ENCODE results near the gene PTGDS. TPM values are rescaled to one million over a fixed set of nuclear protein-coding genes. Genes with fewer than 3 reads are reported as not detected.
"Not testable (repeated sequence)": the region's sequence is repeated elsewhere in the genome, so short reads cannot be mapped to it uniquely, and the experiment has no call there.

Gene PTGDS
- total and polyA plus RNA-seq, 2 experiments from 2014 or later = 0.25 TPM; not detected in 1

DNA sequence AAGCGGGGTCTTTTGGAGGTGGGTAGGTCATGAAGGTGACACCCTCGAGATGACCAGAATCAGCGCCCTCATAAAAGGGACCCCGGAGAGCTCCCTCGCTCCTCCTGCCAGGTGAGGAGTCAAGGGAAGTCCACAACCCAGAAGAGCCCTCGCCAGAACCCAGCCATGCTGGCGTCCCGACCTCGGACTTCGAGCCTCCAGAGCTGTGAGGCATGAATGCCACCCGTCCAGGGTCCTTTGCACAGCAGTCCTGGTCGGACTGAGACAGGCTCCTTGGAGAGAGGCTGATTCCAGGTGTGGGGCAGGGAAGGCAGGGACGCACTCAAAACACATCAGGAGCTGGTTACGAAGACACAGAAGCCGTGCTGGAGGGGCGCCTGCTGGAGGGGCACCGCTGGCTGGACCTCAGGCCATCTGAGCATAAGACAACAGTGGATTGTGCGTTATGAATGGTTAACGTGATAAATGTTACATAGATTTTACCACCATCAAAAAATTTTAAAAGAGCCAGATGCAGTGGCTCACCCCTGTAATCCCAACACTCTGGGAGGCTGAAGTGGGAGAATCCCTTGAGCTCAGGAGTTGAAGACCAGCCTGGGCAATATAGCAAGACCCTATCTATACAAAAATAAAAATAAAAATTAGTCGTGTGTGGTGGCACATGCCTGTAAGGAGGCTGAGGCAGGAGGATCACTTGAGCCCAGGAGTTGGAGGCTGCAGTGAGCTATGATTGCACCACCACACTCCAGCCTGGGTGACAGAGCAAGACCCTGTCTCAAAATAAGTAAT is 24.7 kb downstream of the PTGDS start:
- H3K9ac ChIP-seq = no peak overlapping the region
- H3K27ac ChIP-seq = no peak overlapping the region
- TF ChIP-seq EZH2 (IDR thresholded peaks at IDR 0.05; ENCODE audit: insufficient read depth, poor library complexity, severe bottlenecking) (no peak), EZH2phosphoT487 (IDR thresholded peaks at IDR 0.05; ENCODE audit: insufficient read depth, low read depth) (no peak)
- H3K27me3 ChIP-seq (replicated peaks; ENCODE audit: insufficient read depth) = no peaks in the 10 kb centered on the region
- peaks cover 10% of the 10 kb centered on the region; the same call in 1 of the 2 replicates for H3F3A ChIP-seq (ENCODE audit: insufficient read depth)
- peaks cover 11% of the 10 kb centered on the region for H3K4me1 ChIP-seq (ENCODE audit: insufficient read depth)
- 64 to 66% methylated on average over 20 of the region's 20 CpGs for WGBS, 2 experiments (ENCODE audit: low coverage in 1 of 2, low lambda C conversion rate in 2 of 2, missing lambda C conversion rate in 2 of 2)
- no peaks in the 10 kb centered on the region for H3K9me3 ChIP-seq (ENCODE audit: low read depth)
- in situ Hi-C loops (cut with MboI) = no loop called here
- H3K9me2 ChIP-seq (ENCODE audit: insufficient read depth) = no peaks in the 10 kb centered on the region
- no peak overlapping the region for H3K4me3 ChIP-seq
- no peaks in the 10 kb centered on the region for H4K20me1 ChIP-seq (ENCODE audit: insufficient read depth)
- no peaks in the 10 kb centered on the region for H3K79me2 ChIP-seq (ENCODE audit: insufficient read depth)
- no peak overlapping the region for H2AFZ ChIP-seq
- no peak overlapping the region for H3K4me2 ChIP-seq (ENCODE audit: unreplicated experiment)
- DNase-seq = no peak
- no peaks in the 10 kb centered on the region for H3K36me3 ChIP-seq (ENCODE audit: low read depth)

DNA sequence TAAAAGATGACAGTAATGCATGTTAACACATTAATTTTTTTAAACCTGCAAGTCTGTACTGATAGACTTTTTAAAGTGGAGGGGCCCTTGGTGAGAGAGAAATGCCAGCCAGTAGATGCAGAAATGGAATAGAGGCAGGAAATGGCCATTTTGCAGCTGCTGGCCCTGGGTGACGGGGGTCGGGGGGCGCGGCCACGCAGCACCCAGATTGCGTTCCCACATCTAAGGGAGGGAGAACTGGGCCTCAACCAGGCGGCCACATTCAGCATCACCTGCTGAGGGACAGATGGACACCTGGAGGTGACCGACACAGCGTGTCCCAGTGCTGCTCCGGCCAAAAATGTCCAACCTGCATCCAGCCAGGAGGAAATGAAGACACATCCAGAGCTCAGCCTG is 25.3 kb downstream of the PTGDS start:
- TF ChIP-seq EZH2phosphoT487 (IDR thresholded peaks at IDR 0.05; ENCODE audit: insufficient read depth, low read depth) = no peak
- no peak for TF ChIP-seq EZH2 (IDR thresholded peaks at IDR 0.05; ENCODE audit: insufficient read depth, poor library complexity, severe bottlenecking)
- Histone ChIP-seq H4K20me1 (ENCODE audit: insufficient read depth) (no peaks in the 10 kb centered on the region), H3F3A (ENCODE audit: insufficient read depth) (peaks cover 10% of the 10 kb centered on the region; the same call in 1 of the 2 replicates), H3K9me3 (ENCODE audit: low read depth) (no peaks in the 10 kb centered on the region), H3K27ac (no peak overlapping the region), H3K4me2 (ENCODE audit: unreplicated experiment) (no peak overlapping the region), H3K36me3 (ENCODE audit: low read depth) (no peaks in the 10 kb centered on the region), H2AFZ (no peak overlapping the region), H3K4me1 (ENCODE audit: insufficient read depth) (peaks cover 11% of the 10 kb centered on the region), H3K79me2 (ENCODE audit: insufficient read depth) (no peaks in the 10 kb centered on the region), H3K9me2 (ENCODE audit: insufficient read depth) (no peaks in the 10 kb centered on the region), H3K4me3 (no peak overlapping the region), H3K27me3 (replicated peaks; ENCODE audit: insufficient read depth) (no peaks in the 10 kb centered on the region), H3K9ac (no peak overlapping the region)
- in situ Hi-C loops (cut with MboI) = no loop called here
- WGBS, 2 experiments (ENCODE audit: low coverage in 1 of 2, low lambda C conversion rate in 2 of 2, missing lambda C conversion rate in 2 of 2) = 82 to 86% methylated on average over 10 of the region's 10 CpGs
- DNase-seq = no peak

DNA sequence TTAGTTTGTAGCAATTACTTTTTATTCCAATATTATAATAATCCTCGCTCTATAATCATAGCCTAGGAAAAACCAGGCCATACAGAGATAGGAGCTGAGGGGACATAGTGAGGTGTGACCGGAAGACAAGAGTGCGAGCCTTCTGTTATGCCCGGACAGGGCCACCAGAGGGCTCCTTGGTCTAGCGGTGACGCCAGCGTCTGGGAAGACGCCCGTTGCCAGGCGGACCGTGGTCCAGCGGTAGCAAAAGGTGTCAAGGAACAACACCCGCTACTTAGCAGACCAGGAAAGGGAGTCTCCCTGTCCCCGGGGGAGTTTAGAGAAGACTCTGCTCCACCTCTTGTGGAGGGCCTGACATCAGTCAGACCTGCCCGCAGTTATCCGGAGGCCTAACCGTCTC is 27.0 kb downstream of the PTGDS start:
- in situ Hi-C loops (cut with MboI); H3K9me2 ChIP-seq (ENCODE audit: insufficient read depth); DNase-seq; H3K79me2 ChIP-seq (ENCODE audit: insufficient read depth); H4K20me1 ChIP-seq (ENCODE audit: insufficient read depth); H2AFZ ChIP-seq; H3K9me3 ChIP-seq (ENCODE audit: low read depth); H3F3A ChIP-seq (ENCODE audit: insufficient read depth); H3K9ac ChIP-seq; H3K27ac ChIP-seq; H3K4me3 ChIP-seq; H3K36me3 ChIP-seq (ENCODE audit: low read depth); H3K27me3 ChIP-seq (replicated peaks; ENCODE audit: insufficient read depth); H3K4me2 ChIP-seq (ENCODE audit: unreplicated experiment): not testable (repeated sequence)
- peaks cover 11% of the 10 kb centered on the region for H3K4me1 ChIP-seq (ENCODE audit: insufficient read depth)
- 33 to 36% methylated on average over 17 of the region's 17 CpGs for WGBS, 2 experiments (ENCODE audit: low coverage in 1 of 2, low lambda C conversion rate in 2 of 2, missing lambda C conversion rate in 2 of 2)

DNA sequence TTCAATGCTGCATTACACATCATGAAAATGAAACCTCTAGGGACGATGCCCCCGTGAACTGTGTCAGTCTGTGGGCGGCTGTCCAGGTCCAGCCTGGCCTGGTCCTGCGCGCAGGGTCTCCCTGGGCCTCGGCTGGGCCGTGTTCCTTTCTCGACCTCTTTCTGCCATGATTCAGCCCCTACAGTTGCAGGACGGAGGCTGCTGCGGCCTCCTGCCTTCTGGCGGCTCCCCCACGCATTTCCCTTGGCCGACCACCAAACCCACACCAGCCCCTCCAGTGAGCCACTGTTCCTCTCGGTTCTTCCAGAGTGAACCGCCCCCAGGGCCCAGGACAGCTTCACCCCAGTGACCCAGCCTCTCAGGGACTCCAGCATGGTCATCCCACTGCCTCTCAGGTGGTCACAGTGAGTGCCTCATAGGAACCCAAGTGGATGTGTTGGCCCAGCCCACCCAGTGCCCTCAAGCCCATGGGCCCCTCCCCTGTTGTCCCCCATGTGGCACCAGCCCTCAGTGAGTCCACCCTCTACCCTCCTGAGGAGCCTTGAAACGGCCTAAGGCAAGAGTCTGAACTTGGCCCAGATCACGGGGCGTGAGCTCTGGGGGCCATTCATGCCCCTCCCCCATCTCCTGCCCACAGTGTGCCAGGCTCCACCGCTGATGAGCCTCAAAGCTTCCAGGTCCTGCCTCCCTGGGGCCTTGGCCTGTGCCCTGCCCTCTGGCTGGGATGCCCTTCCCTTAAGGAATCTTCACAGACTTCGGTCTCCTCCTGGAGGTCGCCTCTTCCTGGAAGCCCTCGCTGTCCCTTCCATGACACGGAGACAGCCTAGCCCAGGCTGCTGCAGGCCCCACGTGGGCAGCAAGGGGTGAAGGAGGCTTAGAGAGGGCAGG is 29.1 kb downstream of the PTGDS start:
- Histone ChIP-seq H3K4me1 (ENCODE audit: insufficient read depth) (no peaks in the 10 kb centered on the region), H3K9ac (no peak overlapping the region), H4K20me1 (ENCODE audit: insufficient read depth) (no peaks in the 10 kb centered on the region), H3K9me2 (ENCODE audit: insufficient read depth) (no peaks in the 10 kb centered on the region), H3K27ac (no peak overlapping the region), H3K4me3 (no peak overlapping the region), H3K4me2 (ENCODE audit: unreplicated experiment) (no peak overlapping the region), H3K36me3 (ENCODE audit: low read depth) (no peaks in the 10 kb centered on the region), H2AFZ (no peak overlapping the region), H3F3A (ENCODE audit: insufficient read depth) (no peaks in the 10 kb centered on the region), H3K27me3 (replicated peaks; ENCODE audit: insufficient read depth) (no peaks in the 10 kb centered on the region), H3K79me2 (ENCODE audit: insufficient read depth) (no peaks in the 10 kb centered on the region), H3K9me3 (ENCODE audit: low read depth) (no peaks in the 10 kb centered on the region)
- 82 to 83% methylated on average over 21 to 24 of the region's 24 CpGs for WGBS, 2 experiments (ENCODE audit: low coverage in 1 of 2, low lambda C conversion rate in 2 of 2, missing lambda C conversion rate in 2 of 2)
- no peak for TF ChIP-seq EZH2 (IDR thresholded peaks at IDR 0.05; ENCODE audit: insufficient read depth, poor library complexity, severe bottlenecking)
- no peak for TF ChIP-seq EZH2phosphoT487 (IDR thresholded peaks at IDR 0.05; ENCODE audit: insufficient read depth, low read depth)
- in situ Hi-C loops (cut with MboI) = no loop called here
- no peak for DNase-seq
